K562 (cell line): ENCODE data around the gene HAGHL. TPM values are rescaled to one million over a fixed set of nuclear protein-coding genes. Genes with fewer than 3 reads are reported as not detected.

Experiments
- CEBPG ChIP-seq, 3 experiments: fragments of 200-800 bp in 1 of 3; sonication (Bioruptor generic) in 1 of 3; sonication (generic) in 1 of 3; formaldehyde crosslinking in 1 of 3; IDR thresholded peaks in 2 of 3; conservative IDR thresholded peaks in 1 of 3; 2 replicates each; pipeline versions ENCODE4 v1.6.1 to v1.8.0; 2016 to 2022; ENCODE audit warnings: missing compliant biosample characterization in 2 of 3, missing genetic modification characterization in 2 of 3, mild to moderate bottlenecking in 1 of 3, missing genetic modification reagents in 1 of 3
- CLOCK ChIP-seq: fragments of 250-450 bp; sonication (Bioruptor Pico); IDR thresholded peaks from 2 replicates; pipeline ENCODE4 v1.4.0; 2020; ENCODE audit warnings: mild to moderate bottlenecking, moderate library complexity, borderline replicate concordance
- FOXP1 ChIP-seq: sonication (generic); formaldehyde crosslinking; IDR thresholded peaks from 2 replicates; pipeline ENCODE4 v1.8.0; 2022; ENCODE audit warnings: mild to moderate bottlenecking, missing genetic modification reagents
- GTF2B ChIP-seq: IDR thresholded peaks from 2 replicates; pipeline ENCODE4 v1.6.1; 2011; ENCODE audit not compliant: insufficient read length; ENCODE audit errors: extremely low read depth
- NFATC3 ChIP-seq: fragments of 450-650 bp; IDR thresholded peaks from 2 replicates; pipeline ENCODE4 v1.6.1; 2017; ENCODE audit warnings: mild to moderate bottlenecking
- SIN3A ChIP-seq, 2 experiments: fragments of 150-350 bp in 1 of 2; IDR thresholded peaks; 2 replicates each; pipeline ENCODE4 v1.6.1; 2011 to 2016; ENCODE audit warnings: borderline replicate concordance in 2 of 2, low read depth in 2 of 2, low read length in 2 of 2, mild to moderate bottlenecking in 2 of 2, moderate library complexity in 2 of 2; ENCODE audit not compliant: control insufficient read depth in 1 of 2
- THAP12 ChIP-seq: fragments of 250-450 bp; sonication (Bioruptor Pico); IDR thresholded peaks from 2 replicates; pipeline ENCODE4 v1.9.0; 2021; ENCODE audit warnings: mild to moderate bottlenecking, inconsistent platforms
- U2AF2 ChIP-seq: fragments of 200-400 bp; formaldehyde crosslinking; optimal IDR thresholded peaks from 2 replicates; pipeline ENCODE3; 2017; ENCODE audit warnings: low read depth, mild to moderate bottlenecking, low read length
- ZC3H4 ChIP-seq: sonication (generic); formaldehyde crosslinking; IDR thresholded peaks from 2 replicates; pipeline ENCODE4 v1.9.0; 2021; ENCODE audit warnings: missing genetic modification reagents, borderline replicate concordance
- ZFP91 ChIP-seq: sonication (generic); formaldehyde crosslinking; IDR thresholded peaks from 2 replicates; pipeline ENCODE4 v1.8.0; 2022; ENCODE audit warnings: mild to moderate bottlenecking, missing genetic modification reagents
- ZNF609 ChIP-seq: sonication (generic); formaldehyde crosslinking; IDR thresholded peaks from 2 replicates; pipeline ENCODE4 v1.8.1; 2023; ENCODE audit warnings: missing genetic modification reagents, mild to moderate bottlenecking, borderline replicate concordance
- ZNF766 ChIP-seq: fragments of 200-800 bp; sonication (Bioruptor generic); conservative IDR thresholded peaks from 2 replicates; pipeline ENCODE4 v1.6.1; 2016; ENCODE audit warnings: missing genetic modification characterization, missing compliant biosample characterization
- polyA plus RNA-seq, 8 experiments: library from polyadenylated mRNA; depleted of rRNA in 4 of 8; stranded (reverse) in 5 of 8; unstranded in 3 of 8; fragments of >200 nt; fragmentation: Nextera tagmentation in 2 of 8; fragmentation: Illumina TruSeq in 1 of 8; extraction: Ambion mirVana in 2 of 8; extraction: Trizol in 1 of 8; gene quantifications; 2 replicates each; pipeline versions ENCODE4 v1.2.1 to v1.2.3, GENCODE V29; 2011 to 2014; ENCODE audit warnings: inconsistent platforms in 1 of 8, missing spikeins in 1 of 8
- total RNA-seq, 7 experiments: library from RNA; depleted of rRNA in 6 of 7; stranded (reverse); fragments of >200 nt in 6 of 7; fragmentation: Illumina TruSeq in 2 of 7; extraction: Trizol in 2 of 7; gene quantifications; 2 replicates each; pipeline versions ENCODE4 v1.2.1 to v1.2.3, GENCODE V29; 2011 to 2021; ENCODE audit warnings: low replicate concordance in 1 of 7

The HAGHL gene
- total and polyA plus RNA-seq, 9 of the 15 experiments (the other 6 are each of a cell fraction or from before 2014, with no cell fraction given): 0.31 to 83.4 (median 20.7) TPM

GRCh38 chr16:695355-696089 lies 31.4 kb upstream of the HAGHL start (continued):
- TF ChIP-seq ZNF609 (CRISPR knock-in tag) (0 out of 2 replicates have a peak, but pooled peaks have one; percentile 93), GTF2B (no peak), NFATC3 (no peak), CLOCK (CRISPR knock-in tag) (no peak), ZFP91 (peak; percentile 61; the same call in 1 of the 2 replicates), FOXP1 (CRISPR knock-in tag) (peak; percentile 98), THAP12 (CRISPR knock-in tag) (peak; percentile 73), ZNF766 (no peak), ZC3H4 (0 out of 2 replicates have a peak, but pooled peaks have one; percentile 59), U2AF2 (no peak), SIN3A (IDR thresholded peaks at IDR 0.05; ENCODE audit: borderline replicate concordance in 2 of 2, control insufficient read depth in 1 of 2, low read depth in 2 of 2, low read length in 2 of 2) (no peak), CEBPG (CRISPR knock-in tag; IDR thresholded peaks at IDR 0.05) (peak; percentile 69), CEBPG (tag; conservative IDR thresholded peaks at IDR 0.05 in 1 of 2, IDR thresholded peaks at IDR 0.05 in 1 of 2) (no peak)
